GM12878 (cell line): ENCODE data around the gene C10orf143. TPM values are rescaled to one million over a fixed set of nuclear protein-coding genes. Genes with fewer than 3 reads are reported as not detected.

Experiments
- CEBPZ ChIP-seq: fragments of 150-350 bp; IDR thresholded peaks from 2 replicates; pipeline ENCODE4 v1.6.1; 2016; ENCODE audit warnings: low read depth, low read length
- CREM ChIP-seq: IDR thresholded peaks from 2 replicates; pipeline ENCODE4 v1.6.1; 2014; ENCODE audit warnings: antibody characterized with exemption, low read depth
- CUX1 ChIP-seq: IDR thresholded peaks from 2 replicates; pipeline ENCODE4 v1.6.1; 2012; ENCODE audit warnings: improper control_type of control experiment, low read depth, low read length; ENCODE audit not compliant: insufficient replicate concordance
- EED ChIP-seq: sonication (generic); IDR thresholded peaks from 2 replicates; pipeline ENCODE4 v1.6.1; 2016; ENCODE audit warnings: antibody characterized with exemption, low read depth
- LARP7 ChIP-seq: fragments of 450-650 bp; IDR thresholded peaks from 2 replicates; pipeline ENCODE4 v1.6.1; 2017; ENCODE audit warnings: mild to moderate bottlenecking
- NFXL1 ChIP-seq: fragments of 450-650 bp; IDR thresholded peaks from 2 replicates; pipeline ENCODE4 v1.6.1; 2017; ENCODE audit warnings: antibody characterized with exemption, mild to moderate bottlenecking, borderline replicate concordance
- NR2C1 ChIP-seq: fragments of 450-650 bp; IDR thresholded peaks from 2 replicates; pipeline ENCODE4 v1.6.1; 2017; ENCODE audit warnings: antibody characterized with exemption, mild to moderate bottlenecking, moderate library complexity
- PAX5 ChIP-seq: IDR thresholded peaks from 2 replicates; pipeline ENCODE4 v1.6.1; 2011; ENCODE audit warnings: low read depth, low read length, borderline replicate concordance
- RELB ChIP-seq: fragments of 450-650 bp; IDR thresholded peaks from 2 replicates; pipeline ENCODE4 v1.6.1; 2017; ENCODE audit warnings: low read depth, mild to moderate bottlenecking, moderate library complexity
- SUPT20H ChIP-seq: IDR thresholded peaks from 2 replicates; pipeline ENCODE4 v1.6.1; 2011; ENCODE audit warnings: low read depth, mild to moderate bottlenecking, low read length, moderate library complexity, borderline replicate concordance; ENCODE audit not compliant: control insufficient read depth
- TBL1XR1 ChIP-seq: IDR thresholded peaks from 2 replicates; pipeline ENCODE4 v1.6.1; 2012; ENCODE audit warnings: low read depth, low read length, improper control_type of control experiment
- ZBTB40 ChIP-seq: fragments of 450-650 bp; IDR thresholded peaks from 2 replicates; pipeline ENCODE4 v1.6.1; 2016; ENCODE audit warnings: mild to moderate bottlenecking, moderate library complexity, borderline replicate concordance
- ZNF207 ChIP-seq: fragments of 450-650 bp; IDR thresholded peaks from 2 replicates; pipeline ENCODE4 v1.6.1; 2014; ENCODE audit warnings: antibody characterized with exemption, mild to moderate bottlenecking, borderline replicate concordance
- polyA plus RNA-seq, 11 experiments: library from polyadenylated mRNA; depleted of rRNA in 4 of 11; unstranded in 6 of 11; stranded (reverse) in 5 of 11; fragments of >200 nt; fragmentation: Nextera tagmentation in 4 of 11; fragmentation: Illumina TruSeq in 1 of 11; extraction: Ambion mirVana in 4 of 11; extraction: Trizol in 1 of 11; gene quantifications; 1 replicate in 1 of 11; 2 replicates in 10 of 11; pipeline versions ENCODE4 v1.2.1 to v1.2.3, GENCODE V29; 2011 to 2016; ENCODE audit warnings: inconsistent platforms in 2 of 11, missing spikeins in 2 of 11, low read depth in 1 of 11
- total RNA-seq, 4 experiments: library from RNA; depleted of rRNA in 3 of 4; stranded (reverse); fragments of >200 nt in 3 of 4; fragmentation: Illumina TruSeq in 1 of 4; extraction: Trizol in 1 of 4; gene quantifications; 2 replicates each; pipeline versions ENCODE4 v1.2.1 to v1.2.3, GENCODE V29; 2013 to 2021

The C10orf143 gene
- total and polyA plus RNA-seq, 10 of the 15 experiments (the other 5 are each of a cell fraction or from before 2014, with no cell fraction given) = 0.64 to 7.9 (median 2.6) TPM

GRCh38 chr10:130111113-130111851 is 652 bp upstream of the C10orf143 start (continued):
- peak; percentile 17; the same call in 1 of the 2 replicates for TF ChIP-seq CEBPZ
- peak; percentile 1; the same call in 1 of the 2 replicates for TF ChIP-seq RELB
- TF ChIP-seq NR2C1 = peak; percentile 83
- TF ChIP-seq EED = peak; percentile 21; the same call in 1 of the 2 replicates
- peak; percentile 83 for TF ChIP-seq ZNF207
- no peak for TF ChIP-seq CUX1
- TF ChIP-seq LARP7 = peak; percentile 81
- no peak for TF ChIP-seq SUPT20H
- TF ChIP-seq TBL1XR1 = 0 out of 2 replicates have a peak, but pooled peaks have one; percentile 8
- no peak for TF ChIP-seq PAX5
- TF ChIP-seq NFXL1 = no peak
- TF ChIP-seq CREM = peak; percentile 69
- TF ChIP-seq ZBTB40 = peak; percentile 52; the same call in 1 of the 2 replicates
